ENCODE measurements around the gene PLAAT2.
"Not testable (repeated sequence)": the region's sequence is repeated elsewhere in the genome, so short reads cannot be mapped to it uniquely, and the experiment has no call there.

The PLAAT2 gene

DNA sequence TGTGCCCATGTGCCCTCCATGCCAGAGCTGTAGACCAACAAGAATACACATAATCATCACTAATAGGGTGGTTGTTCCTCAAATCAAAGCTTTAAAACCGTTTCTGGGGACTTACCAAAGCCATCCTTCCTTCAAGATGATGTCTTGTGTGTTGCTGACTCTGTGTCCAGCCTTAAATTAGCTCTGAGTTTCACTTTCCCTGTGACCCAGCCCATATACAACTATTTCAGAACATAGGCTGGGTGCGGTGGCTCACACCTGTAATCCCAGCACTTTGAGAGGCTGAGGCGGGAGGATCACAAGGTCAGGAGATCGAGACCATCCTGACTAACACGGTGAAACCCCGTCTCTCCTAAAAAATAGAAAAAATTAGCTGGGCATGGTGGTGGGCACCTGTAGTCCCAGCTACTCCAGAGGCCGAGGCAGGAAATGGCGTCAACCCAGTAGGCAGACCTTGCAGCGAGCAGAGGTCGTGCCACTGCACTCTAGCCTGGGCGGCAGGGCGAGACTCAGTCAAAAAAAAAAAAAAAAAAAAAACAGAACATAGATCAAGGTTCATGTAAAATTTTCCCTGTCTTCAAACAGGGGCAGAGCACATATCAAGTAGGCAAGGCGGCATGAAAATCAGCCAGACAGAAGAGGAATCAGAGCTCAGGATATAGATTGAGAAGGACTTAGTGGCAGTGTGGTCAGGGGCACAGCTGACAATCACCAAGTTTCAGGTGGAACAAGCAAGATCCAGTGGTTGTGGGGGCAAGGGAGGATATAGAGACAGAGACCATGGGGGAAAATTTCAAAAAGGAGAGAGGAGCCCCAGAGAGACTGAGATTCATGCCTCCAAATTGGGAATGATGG, at the start of gene PLAAT2:
Gene PLAAT2, minus strand, starts transcription at position 179 of the 855 bp plus-strand sequence. Its CDS starts 55 bp downstream, at position 124.
- no peak for DNase-seq (ENCODE audit: low read depth)

DNA sequence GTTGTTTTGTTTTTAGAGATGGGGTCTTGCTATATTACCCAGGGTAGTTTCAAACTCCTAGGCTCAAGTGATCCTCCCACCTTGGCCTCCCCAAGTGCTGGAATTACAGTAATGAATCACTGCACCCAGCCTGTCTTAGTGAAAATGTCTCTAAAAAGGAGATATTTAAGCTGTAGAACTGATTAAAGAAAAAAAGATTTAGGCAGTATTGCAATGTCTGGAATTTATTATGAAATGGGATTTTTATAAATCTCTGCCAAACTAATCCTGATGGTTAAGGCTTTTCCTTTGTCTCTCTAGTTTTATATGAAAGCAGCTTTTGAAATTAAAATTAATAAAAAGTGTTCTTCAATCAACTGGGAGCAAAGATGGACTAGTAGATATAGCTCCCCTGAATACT, 49.0 kb upstream of the PLAAT2 start:
- DNase-seq (ENCODE audit: low read depth): no peak

DNA sequence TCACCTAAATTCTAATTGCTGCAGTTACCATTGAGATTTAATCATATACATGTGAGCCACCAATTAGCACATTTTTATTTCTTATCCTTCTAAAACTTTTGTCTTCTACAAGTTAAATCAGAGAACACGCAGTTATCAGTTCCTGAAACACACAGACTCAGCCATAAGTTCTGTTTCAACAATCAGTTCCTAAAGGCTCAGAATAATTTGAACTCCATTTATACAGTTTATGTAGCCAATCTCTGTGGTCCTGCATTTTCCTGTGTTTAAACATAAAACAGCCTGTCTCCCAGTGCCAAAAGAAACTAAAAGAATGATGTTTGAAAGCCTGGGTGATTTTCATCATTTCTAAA, 48.2 kb upstream of the PLAAT2 start:
- no peak for DNase-seq (ENCODE audit: low read depth)

DNA sequence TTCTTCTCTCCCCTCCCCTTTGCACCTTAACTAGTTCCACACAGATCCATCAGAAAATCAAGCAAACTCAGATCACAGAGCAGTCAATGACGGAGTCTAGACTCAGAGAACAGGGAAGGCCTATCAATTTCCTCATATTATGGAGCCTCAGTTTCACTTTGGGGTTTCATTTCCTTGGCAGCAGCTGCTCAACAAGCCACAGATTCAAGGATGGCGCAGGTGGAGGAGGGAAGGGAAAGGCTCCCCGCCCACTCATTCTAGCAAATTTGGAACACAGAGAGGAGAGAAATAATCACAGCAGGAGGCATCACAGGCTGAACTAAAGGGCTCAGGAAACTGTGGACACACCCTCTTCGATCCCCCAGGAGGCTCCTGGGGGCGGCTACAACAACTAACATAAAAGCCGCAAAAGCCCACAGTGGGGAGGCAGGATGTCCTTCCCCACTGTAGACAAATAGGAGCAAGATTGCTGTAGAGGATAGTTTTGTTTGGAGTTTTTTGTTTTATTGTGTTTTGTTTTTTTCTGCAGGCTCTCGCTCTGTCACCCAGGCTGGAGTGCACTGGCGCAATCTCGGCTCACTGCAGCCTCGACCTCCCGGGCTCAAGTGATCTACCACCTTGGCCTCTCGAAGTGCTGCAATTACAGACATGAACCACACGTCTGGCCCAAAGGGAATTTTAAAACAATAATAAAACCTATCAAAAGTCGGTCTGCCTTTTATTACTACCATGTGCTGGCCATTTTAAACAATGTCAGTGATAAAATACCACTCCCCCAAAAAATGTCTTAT, 47.6 kb upstream of the PLAAT2 start:
- DNase-seq (ENCODE audit: low read depth): no peak

DNA sequence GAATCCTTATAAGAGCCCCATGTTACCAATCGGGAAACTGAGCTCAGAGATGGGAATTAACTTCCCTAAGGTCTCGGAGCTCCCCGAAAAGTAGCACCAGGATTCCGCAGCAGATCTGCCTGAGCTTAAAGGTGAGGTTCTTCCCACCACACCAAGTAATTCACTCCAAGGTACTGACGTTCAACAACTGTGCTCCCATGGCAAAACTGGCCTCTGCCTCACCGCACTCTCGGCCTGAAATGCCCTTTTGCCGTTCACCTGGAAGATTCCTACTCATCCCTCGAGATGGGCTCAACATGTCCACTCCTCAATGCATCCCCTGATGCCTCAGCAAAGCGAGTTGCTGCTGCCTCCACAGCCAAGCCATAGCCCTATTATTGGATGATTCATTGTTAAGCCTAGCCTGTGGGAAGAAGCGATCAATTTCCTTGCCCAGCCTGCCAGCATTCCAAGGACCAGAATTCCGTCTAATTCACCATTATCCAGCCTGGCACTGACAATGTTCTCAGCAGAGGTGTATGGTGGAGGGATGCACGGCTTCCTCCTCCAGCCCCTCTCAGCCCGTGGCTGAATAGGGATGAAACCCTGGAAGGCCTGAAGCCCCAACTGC, 46.9 kb upstream of the PLAAT2 start:
- no peak for DNase-seq (ENCODE audit: low read depth)

DNA sequence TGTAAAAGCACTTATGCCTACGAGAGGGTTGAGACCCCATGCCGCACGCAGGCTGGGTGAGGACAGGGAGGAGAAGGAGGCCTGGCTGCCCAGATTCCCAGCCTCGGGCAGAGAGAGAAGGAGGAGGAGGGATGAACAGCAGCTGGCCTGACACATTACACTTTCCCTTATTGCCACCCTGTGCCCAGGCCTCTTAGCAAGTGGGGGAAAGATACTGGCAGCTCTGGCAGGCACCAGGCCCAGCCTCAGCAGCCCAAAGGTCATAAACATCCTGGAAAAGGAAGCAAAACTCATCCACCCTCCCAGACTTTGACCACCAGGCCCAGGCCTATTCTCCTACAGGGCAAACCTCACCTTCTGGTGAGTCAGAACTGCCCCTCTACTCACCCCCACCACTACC, 46.4 kb upstream of the PLAAT2 start:
- no peak for DNase-seq (ENCODE audit: low read depth)

DNA sequence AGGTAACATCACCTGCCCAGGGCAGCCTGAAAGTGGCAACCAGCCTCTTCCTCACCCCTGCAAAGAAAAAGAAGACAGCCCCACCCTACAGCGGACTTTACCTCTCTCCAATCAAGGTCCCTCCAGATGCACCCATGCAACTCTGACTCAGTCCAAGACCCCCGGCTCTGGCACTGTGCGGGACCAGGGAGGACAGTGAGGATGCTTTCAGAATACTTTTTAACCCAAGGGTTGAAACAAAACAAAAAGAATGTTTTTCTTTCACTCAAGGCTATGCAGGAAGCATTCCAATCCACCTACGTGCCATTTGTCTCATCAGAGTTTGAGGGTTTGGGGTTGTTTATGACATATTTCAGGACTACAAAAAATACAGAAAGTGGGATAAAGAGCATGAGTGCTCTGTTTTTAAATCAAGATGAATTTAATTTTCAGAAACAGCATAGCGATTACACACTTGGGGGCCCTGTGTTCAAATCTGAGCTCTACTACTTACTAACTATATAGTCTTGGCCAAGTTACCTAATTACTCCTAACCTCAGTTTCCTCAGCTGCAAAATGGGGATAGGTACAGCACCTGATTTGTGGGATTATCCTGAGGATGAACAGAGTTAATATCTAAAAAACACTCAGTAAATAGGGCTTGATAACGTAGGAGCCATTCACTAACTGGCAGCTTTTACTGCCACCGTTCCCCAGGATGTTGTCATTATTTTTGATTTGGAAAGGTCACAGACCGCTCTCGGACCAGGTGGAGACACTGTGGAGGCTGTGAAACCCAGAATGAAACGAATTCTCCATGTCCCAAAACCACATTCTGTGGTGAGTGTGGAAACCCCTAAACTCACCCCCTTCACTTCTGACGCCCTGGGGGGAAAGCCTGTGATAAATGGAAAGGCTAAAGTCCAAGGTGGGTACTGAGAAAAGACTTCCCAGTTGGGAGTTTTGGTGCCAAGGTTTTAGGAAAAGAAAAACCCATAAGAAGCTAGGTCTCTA, 45.5 kb upstream of the PLAAT2 start:
- peak; percentile 87 for DNase-seq (ENCODE audit: low read depth)

DNA sequence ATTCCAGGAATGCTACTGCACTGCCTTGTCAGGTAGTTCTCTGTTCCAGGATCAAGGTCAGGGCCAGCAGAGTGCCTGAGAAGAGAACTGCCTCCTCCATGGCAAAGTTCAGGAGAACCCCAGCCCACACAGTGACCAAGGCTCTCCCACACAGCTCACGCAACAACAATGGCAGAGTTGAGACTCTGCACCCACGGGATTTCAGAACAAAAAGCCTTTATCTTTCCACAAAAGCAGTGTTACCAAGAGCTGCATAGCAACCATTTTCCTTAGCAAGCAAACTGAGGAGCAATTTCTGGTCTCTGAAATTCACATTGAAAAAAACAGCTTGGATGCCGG, 40.0 kb upstream of the PLAAT2 start:
- DNase-seq (ENCODE audit: low read depth): no peak

DNA sequence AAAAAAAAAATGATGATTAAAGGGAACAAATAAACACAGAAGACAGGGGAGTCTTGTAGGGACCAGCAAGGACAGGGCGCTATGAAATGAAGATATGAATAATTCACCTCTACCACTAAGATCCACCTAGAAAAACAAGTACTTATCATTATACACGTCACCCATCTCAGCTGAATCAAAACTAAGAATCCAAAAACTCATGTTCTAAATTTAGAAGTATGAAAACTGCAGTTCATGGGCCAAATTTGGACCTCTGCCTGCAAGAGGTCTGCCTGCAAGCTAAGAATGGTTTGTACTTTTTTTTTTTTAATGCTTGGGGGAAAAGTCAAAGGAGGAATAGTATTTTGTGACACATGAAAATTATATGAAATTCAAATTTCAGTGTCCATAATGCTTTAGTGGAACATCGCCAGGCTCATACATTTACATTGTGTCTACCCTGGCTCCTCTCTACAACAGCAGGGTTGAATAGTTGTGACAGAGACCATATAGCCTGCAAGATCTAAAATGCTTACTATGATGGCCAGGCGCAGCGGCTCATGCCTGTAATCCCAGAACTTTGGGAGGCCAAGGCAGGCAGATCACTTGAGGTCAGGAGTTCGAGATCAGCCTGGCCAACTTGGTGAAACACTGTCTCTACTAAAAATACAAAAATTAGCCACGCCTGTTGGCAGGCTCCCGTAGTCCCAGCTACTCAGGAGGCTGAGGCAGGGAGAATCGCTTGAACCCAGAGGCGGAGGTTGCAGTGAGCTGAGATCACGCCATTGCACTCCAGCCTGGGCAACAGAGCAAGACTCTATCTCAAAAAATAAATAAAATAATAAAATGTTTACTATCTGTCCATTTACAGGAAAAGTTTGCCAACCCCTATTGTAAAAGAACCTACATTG, 39.4 kb upstream of the PLAAT2 start:
- DNase-seq (ENCODE audit: low read depth): not testable (repeated sequence)

DNA sequence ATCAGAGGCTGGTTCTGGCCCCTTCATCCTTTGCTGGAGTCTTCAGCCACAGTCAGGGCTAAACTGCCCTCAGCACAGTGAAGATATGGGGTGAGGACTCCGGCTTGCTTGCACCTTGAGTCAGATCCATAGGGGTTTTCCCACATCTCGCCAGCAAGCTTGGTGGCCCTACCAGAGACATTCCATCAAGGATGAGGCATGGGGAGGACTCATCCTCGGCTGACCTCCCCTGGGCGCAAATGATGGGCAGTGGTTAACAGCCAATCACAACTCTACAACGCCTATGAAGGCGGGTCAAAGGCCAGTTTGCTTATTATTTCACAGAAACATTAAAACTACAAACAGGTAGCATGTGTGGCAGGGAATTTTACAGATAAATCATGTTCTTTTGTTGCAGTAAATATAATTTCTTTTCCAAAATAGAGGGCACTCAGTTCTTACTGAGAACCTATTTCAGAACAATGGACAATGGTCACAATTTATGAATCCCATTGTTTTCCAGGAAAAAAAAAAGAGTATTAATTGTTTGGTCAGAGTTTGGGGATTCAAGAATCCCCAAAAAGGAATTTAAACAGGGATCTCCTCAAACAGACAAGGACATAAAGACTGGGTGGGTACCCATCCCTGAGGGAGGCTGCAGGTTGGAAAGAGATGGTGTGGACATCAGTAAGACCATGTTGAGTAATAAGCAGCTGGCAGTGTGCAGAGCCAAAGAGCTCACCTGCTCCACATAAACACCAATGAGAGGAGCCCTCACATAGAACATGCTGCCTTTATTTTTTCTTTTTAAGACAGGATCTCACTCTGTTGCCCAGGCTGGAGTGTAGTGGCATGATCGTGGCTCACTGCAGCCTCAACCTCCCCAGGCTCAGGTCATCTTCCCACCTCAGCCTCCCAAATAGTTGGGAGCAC, 36.3 kb upstream of the PLAAT2 start:
- DNase-seq (ENCODE audit: low read depth): peak; percentile 74

DNA sequence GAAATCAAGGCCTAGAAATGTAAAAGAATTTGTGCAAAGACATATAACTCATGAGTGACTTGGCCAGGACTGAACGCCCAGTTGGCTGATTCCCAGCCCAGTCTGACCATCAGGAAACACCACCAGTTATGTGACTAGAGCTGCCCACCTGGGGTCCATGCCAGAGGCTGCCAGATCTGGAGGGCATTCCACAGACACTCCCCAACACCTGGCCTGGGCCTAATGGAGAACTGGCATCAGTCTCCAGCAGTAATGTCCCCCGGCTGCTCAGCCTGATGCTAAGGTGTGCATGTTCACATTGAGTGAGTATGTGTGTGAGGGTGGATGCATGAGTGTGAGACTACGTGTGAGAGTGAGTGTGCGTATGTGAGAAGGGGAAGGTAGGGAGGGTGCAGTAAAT, 35.4 kb upstream of the PLAAT2 start:
- no peak for DNase-seq (ENCODE audit: low read depth)

DNA sequence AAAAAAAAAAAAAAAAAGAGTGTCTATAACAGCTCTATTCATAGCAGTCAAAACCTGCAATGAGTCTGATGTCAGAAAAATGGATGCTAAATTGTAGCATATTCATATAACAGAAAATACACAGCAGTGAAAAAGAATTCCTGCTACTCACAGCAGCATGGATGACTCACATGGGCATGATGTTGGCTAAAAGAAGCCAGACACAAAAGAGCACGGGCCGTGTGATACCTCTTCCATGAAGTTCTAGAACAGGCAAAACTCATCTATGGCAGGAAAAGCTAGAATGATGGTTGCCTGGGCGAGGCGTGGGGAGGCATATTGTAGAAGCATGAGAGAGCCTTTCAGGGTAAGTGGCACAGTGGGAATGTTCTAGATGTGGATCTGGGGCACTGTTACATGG, 32.1 kb upstream of the PLAAT2 start:
- no peak for DNase-seq (ENCODE audit: low read depth)

DNA sequence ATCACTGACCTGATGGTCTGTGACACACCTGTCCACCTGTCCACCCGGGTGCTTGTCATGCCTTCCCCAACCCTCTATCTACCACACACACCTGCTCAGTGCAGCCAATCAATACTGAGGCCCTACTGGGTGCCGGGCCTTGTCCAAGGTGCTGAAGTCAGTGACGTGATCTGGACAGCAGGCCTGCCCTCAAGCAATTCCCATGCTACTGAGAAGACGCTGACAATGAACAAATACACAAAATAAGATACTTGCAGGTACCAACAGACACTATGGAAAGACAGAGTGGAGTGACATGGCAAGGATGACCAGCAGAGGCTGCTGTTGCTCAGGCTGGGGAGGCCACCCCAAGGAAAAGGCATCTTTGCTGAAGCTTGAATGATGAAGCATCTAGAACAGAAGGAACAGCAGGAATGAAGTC, 29.8 kb upstream of the PLAAT2 start:
- DNase-seq (ENCODE audit: low read depth): no peak

DNA sequence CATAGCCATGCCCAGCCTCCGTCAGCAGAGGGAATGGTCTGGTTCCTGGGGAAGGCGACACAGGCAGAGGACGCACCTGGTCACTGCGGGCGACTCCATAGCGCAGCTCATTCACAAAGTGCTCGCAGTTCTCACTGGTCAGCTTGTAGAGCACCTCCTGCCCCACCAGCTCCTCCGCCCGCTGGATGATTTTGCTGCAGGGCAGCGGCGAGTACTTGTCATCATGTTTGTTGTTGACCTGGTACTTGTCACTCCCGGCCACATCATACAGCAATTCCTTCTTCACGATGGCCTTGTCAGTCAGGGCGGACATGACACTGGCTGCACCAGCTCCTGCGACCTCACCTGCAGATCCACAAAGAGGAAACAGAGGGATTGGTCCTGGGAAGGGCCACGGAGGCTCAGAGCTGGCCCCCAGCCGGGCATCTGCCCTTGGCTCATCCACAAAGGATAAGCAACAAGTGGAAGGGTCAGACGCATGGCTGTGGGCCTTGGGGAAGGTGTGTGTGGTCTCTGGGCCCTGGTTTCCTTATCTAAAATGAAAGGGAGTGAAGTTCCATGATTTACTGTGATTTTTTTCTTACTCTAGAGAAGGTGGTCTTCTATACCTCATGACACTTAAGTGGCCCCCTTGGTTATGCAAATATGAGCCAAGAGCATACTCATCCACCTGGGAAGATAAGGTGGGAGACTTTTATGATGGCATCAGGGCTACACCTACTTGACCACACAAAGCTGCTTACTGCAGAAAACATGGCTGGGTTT, 27.0 kb upstream of the PLAAT2 start:
- no peak for DNase-seq (ENCODE audit: low read depth)

DNA sequence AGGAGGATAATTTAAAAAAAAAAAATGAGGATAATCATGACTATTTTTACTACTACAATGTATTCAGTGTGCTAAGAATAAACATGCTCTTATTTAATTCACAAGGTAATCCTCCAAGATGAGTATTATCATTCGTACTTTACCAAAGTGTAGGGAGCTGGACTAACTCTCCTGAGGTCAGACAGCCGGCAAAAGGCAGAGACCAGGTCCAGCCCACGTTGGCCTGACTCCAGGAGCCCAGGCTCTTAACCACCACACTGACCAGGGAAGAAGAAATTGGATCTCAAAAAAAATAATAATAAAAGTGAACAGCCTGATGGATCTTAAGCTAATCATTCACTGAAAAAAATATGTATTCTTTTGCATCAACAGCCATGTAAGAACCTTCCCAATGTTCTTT, 25.8 kb upstream of the PLAAT2 start:
- DNase-seq (ENCODE audit: low read depth): no peak

DNA sequence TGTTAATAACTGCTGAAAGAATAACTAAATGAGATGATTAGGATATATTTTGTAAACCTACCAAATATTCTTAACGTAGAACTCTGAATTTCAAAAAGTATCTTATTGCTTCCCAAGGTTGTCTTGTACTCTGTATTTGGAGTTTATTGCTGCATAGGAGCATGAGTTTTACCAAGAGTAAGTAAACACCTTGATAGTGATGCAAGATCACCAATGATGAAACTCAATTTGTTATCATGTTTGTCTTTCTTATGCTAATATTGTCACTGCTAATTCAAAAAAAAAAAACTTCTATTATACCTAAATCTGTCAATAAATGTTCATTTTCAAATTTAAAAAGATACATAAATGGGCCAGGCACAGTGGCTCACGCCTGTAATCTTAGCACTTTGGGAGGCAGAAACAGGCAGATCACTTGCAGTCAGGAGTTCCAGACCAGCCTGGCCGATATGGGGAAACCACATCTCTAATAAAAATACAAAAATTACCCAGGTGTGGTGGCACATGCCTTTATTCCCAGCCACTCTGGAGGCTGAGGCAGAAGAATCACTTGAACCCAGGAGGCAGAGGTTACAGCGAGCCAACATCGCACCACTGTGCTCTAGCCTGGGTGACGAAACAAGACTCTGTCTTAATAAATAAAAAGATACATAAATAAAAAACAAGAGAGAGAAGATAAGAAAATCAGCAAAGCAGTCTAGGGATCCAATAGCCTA, 23.4 kb upstream of the PLAAT2 start:
- DNase-seq (ENCODE audit: low read depth): no peak

DNA sequence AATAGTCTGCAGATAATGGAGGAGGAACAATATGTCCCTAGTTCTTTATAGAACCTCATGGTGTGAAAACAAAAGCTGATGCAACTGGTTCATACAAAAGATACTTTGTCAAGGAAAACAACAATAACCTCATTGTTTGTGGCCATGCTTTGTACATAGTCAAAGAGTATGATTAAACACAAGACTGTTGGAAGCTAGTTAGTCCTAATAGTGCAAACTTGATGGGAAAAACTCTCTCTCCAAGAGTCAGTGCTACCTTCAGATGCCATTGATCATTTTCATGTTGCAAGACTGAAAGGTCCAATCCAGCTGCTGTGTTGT, 20.1 kb upstream of the PLAAT2 start:
- no peak for DNase-seq (ENCODE audit: low read depth)

DNA sequence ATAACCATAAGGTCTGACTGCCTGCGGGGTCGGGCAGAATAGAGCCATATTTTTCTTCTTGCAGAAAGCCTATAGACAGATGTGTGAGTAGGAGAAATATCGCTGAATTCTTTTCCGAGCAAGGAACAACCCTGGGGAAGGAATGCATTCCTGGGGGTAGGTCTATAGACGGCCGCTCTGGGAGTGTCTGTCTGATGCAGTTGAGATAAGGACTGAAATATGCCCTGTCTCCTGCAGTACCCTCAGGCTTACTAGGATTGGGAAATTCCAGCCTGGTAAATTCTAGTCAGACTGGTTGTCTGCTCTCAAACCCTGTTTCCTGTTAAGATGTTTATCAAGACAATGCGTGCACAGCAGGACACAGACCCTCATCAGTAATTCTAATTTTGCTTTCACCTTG, 18.0 kb upstream of the PLAAT2 start:
- DNase-seq (ENCODE audit: low read depth): not testable (repeated sequence)

Measured in HS-27A (cell line).